NCI-H526 (cell line): ENCODE data around the gene TRAF3IP1.
"Not testable (repeated sequence)": the region's sequence is repeated elsewhere in the genome, so short reads cannot be mapped to it uniquely, and the experiment has no call there.

Source experiments
- DNase-seq, 2 experiments: peaks; one replicate each; lab custom pipeline; 2025; lab: John Stamatoyannopoulos, UW

The TRAF3IP1 gene

DNA sequence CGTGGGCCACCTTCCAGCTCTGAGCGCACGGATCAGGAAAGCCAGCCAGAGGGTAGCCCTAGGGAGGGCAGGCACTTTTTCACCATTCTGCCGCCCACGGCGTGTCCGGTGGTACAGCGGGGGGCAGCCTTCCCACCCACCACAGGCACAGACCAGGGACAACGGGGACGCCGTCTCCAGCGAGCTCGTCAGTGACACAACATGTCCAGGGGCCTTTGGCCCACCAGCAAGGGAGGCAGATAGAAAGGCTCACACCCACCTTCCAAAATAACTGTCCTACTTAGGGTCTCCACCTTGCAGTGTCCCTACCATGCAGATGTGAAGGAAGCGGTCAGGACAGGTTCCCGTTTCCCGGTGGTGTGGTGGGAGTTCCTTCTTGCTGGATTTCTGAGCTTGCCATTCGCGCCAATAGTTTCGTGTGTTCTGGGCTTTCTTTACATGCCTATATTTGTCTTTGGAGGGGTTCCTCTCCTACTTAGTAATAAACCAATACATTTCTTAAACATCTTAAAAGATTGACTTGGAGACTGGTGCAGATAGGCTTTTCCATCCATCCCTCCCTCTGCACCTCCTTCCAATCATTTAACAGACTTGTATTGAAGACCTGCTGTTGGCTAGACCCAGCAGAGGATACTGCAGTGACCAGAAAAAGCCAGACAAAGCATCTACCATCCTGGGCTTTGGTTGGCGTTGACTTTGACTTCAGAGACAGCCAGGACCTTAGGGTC, 107.3 kb downstream of the TRAF3IP1 start:
- DNase-seq: no peak

DNA sequence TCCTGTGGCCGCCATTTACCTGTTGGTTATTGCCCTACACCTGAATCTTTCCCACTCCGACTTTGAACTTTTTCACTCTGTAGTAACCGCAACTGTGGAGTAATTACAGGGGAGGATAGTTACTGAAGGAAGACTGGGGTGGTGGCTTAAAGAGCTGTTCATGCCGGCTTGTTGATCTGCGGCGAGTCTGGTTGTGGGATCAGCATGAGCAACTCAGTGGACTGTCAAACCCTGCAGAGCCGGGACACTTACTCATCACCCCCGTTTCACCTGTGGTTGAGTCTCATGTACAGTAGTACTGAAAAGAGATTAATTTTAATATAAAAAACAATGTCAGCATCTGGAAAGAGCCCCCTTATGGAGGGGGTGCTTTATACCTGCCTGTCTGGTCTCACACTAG, 108.5 kb downstream of the TRAF3IP1 start:
- no peak for DNase-seq

DNA sequence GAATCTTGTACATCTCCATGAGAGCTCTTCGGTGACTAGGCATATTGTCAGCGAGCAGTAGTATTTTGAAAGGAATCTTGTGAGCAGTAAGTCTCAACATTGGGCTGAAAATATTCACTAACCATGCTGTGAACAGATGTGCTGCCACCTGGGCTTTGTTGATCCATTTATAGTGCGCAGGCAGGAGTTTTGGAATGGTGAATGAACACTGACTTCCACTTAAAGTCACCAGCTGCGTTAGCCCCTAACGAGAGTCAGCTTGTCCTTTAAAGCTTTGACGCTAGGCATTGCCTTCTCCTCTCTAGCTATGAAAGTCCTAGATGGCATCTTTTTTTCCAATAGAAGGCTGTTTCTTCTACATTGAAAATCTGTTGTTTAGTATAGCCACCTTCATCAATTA, 110.5 kb downstream of the TRAF3IP1 start:
- DNase-seq: no peak

DNA sequence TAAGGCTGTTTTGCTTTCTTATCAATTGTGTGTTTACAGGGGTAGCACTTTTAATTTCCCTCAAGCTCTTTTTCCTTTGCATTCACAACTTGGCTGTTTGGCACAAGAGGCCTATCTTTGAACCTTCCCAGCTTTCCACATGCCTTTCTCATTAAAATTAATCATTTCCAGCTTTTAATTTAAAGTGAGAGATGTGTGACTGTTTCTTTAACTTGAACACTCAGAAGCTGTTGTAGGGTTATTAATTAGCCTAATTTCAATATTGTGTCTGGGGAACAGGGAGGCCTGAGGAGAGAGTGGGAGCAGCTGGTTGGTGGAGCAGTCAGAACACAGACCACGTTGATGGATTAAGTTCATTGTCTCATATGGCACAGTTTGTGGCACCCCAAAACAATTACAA, 111.1 kb downstream of the TRAF3IP1 start:
- no peak for DNase-seq

- DNase-seq: no peak
Measured at GRCh38 chr2:238433300-238433915, 113.1 kb downstream of the TRAF3IP1 start.

GRCh38 chr2:238433941-238434845, 113.9 kb downstream of the TRAF3IP1 start:
- DNase-seq: no peak

DNA sequence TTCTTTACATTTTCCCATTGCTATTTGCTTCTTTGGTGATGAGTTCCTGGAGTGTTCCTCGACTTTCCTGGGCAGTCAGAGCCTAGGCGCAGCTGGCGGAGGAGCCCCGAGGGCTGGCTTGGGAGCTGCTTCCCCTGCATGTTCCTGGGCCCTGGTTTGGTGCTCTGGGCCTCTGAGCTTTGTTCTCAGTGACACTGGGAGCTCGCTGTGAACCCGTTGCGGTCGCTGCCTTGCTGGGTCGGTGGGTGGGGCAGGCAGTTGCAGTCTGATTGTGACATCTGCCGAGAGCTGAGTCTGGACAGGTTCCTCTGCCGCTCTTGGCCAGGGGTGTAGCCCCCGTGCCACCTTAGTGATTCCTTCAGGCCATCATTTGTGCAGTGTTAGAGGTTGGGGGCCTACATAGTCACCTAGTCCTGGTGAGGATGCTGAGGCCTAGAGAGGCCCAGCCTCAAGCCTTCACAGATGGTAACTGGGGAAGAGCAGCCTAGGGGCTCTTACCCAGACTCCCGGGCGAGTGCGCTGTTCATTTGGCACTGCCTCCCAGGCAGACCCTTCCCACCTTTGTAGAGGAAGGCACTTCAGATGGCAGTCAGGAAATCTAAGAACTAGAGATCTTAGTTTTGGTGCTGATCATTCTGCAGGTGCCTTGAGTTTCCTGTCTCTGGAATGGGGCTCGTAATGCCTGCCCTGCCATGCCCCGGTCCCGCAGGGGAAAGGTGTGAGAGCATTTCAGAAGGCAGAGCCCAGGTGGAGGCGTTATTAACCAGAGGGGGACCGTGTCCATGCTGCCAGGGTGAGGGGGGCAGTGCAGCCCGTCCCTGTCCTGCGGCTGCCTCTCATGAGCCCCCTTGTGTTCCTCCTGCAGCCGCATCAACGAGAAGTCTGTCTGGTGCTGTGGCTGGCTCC, 114.8 kb downstream of the TRAF3IP1 start:
- DNase-seq: no peak

- no peak for DNase-seq
Measured at GRCh38 chr2:238435752-238436096, 115.4 kb downstream of the TRAF3IP1 start.

DNA sequence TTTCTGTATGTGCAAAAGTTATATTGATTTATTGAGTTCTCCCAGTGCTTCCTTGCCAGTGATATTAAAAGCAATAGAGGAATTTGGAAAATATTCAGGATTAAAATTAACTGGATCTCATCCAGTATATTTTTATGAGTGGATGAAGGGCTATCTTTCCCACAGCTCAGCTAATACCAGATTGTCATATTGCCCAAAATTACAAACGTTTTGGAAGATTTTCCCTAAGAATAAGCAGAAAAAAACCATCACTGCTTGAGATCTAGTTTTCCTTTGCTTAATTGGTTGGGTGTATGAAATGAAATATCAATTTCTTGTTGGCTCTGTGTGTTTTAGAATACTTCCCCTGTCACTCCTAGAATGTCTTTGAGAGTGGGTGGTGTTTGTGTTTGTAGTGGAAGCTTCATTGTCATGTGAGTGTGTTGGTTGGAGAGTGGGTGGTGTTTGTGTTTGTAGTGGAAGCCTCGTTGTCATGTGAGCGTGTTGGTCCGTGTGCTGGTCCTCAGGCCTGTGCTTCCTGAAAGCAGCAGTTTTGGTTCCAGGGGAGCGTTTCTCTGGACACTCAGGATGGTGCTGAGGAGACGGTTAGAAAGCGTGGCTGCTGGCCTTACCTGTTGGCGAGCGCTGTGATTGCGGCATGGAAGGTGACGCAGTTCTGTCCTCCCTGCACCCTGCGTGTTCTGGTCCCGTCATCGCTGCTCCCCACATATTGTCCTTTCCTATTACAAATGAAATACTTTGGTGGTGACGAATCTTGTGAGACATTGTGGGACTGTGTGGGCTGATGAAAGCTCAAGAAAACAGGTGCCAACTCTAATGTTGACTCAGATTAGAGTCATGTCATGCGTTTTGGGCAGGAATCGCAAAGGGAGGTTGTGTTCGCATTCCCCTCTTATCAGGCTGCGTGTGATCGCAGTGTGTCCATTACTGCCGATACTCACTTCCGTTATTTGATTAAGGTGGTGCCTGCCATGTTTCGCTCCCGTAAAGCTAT, 118.8 kb downstream of the TRAF3IP1 start:
- no peak for DNase-seq

GRCh38 chr2:238439917-238440316, 119.6 kb downstream of the TRAF3IP1 start:
- no peak for DNase-seq

GRCh38 chr2:238440331-238440730, 120.0 kb downstream of the TRAF3IP1 start:
- no peak for DNase-seq

GRCh38 chr2:238440767-238441166, 120.4 kb downstream of the TRAF3IP1 start:
- DNase-seq: no peak

DNA sequence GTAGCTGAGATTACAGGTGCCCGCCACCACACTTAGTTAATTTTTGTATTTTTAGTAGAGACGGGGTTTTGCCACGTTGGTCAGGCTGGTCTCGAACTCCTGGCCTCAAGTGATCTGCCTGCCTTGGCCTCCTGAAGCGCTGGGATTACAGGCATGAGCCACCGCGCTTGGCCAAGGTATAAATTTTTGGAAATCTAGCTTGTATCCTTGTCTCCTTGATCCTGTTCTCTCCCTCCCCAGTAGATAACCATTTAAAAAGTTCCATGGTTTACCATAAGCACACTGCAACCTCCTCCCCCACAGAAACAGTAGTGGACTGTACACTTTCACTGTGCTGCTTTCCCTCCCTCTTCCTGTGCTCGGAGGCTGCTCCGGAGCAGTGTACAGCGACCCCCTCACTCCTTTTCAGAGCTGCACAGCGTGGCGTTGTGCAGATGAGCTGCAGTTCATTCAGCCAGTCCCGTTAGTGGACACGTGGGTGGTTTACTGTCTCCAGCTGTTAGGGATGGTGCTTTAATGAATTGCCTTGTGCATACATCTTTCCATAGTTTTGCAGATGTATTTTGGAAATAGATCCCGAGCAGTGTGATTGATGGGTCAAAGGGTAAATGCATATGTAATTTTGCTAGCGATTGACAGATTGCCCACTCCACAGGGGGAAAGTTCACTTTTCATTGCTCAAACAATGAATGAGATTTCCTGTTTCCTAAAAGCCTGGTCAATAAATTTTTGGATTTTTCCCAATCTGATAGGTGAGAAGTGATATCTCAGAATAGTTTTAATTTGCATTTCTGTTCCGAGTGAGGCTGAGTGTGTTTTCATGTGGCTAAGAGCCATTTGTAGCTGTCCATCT, 121.2 kb downstream of the TRAF3IP1 start:
- DNase-seq: no peak

- DNase-seq: not testable (repeated sequence)
Measured at GRCh38 chr2:238442257-238442656, 121.9 kb downstream of the TRAF3IP1 start.

DNA sequence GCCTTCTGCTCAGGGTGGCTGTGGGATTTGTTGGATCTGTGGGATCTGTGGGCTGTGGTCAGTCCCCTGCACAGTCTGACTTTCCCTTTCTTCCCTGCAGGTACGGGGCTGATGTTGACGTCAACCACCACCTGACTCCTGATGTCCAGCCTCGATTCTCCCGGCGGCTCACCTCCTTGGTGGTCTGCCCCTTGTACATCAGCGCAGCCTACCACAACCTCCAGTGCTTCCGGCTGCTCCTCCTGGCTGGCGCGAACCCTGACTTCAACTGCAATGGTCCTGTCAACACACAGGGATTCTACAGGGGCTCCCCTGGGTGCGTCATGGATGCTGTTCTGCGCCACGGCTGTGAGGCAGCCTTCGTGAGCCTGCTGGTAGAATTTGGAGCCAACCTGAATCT, 123.9 kb downstream of the TRAF3IP1 start:
- DNase-seq: no peak

- no peak for DNase-seq
Measured at GRCh38 chr2:238445409-238446190, 125.3 kb downstream of the TRAF3IP1 start.

DNA sequence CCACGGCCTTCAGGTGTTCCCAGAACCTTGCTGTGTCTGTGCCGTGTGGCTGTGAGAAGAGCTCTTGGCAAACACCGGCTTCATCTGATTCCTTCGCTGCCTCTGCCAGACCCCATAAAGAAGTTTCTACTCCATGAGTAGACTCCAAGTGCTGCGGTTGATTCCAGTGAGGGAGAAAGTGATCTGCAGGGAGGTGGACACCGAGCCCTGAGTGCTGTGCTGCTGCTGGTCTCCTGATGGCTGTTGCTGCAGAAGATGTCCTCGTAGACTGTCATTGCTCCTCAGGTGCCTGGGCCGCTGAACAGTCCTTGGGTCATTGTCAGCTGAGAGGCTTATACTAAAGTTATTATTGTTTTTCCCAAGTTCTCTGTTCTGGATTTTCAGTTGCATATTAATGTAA, 126.1 kb downstream of the TRAF3IP1 start:
- DNase-seq: no peak

DNA sequence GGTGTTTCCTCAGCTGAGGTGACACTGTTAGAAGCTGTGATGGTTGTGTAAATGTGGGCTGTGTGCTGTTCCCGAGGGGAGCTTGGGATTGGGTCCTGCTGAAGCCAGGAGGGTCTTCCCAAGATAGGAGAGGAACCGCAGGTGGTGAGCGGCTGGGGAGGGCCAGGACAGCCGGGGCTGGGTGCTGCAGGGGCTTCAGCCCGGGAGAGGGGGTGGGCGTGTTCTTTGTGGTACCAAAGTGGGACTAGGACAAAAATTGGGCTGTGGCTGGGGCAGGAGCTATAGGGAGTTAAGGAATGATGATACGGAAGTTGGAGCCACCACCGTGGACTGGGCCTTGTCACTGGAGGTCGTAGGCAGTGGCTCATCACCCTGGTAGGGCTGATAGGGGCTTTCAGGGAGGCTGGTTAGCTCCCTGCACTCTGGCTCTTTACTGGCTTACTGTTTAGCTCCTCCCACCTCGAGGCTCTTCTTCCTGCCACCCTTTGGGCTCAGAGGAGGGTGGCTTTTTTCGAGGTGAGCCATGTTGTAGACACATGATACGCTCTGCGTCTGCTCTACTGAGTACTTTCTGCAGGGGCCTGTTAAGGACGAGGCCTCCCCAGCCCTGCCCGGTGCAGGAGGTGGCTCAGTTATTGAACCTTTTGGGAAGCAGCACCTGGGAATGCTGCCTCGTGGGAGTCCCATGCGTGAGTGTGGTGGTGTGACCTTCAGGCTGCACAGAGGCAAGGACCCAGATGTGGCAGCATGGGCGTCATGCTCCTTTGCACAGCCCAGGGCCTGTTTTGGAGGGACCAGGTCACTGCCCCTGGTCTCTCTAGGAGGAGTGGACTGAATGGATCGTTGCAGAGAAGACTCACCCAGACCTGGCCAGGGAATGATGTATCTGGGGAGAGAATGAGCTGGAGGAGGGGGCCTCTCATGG, 128.0 kb downstream of the TRAF3IP1 start:
- DNase-seq: no peak
